GM13976 (cell line): ENCODE data around the gene SNED1.

Source experiments
- DNase-seq: peaks from one replicate; pipeline ENCODE4 v3.0.0; 2012; ENCODE audit warnings: low spot score
- in situ Hi-C: fragments of 300-500 bp; cut with MboI; formaldehyde crosslinking; loops from one replicate; pipeline ENCODE4 v1.12.0; 2022; ENCODE audit warnings: low sequenced_read_pairs, mixed read lengths, inconsistent platforms; ENCODE audit not compliant: unreplicated experiment
- TF ChIP-seq, protein P1 (sequence below): IDR thresholded peaks from 2 replicates; pipeline ENCODE4 v1.5.1; 2012; ENCODE audit warnings: borderline replicate concordance, mild to moderate bottlenecking; ENCODE audit not compliant: insufficient read depth; ENCODE audit errors: extremely low read depth, missing control alignments, control extremely low read depth

SNED1 gene

DNA sequence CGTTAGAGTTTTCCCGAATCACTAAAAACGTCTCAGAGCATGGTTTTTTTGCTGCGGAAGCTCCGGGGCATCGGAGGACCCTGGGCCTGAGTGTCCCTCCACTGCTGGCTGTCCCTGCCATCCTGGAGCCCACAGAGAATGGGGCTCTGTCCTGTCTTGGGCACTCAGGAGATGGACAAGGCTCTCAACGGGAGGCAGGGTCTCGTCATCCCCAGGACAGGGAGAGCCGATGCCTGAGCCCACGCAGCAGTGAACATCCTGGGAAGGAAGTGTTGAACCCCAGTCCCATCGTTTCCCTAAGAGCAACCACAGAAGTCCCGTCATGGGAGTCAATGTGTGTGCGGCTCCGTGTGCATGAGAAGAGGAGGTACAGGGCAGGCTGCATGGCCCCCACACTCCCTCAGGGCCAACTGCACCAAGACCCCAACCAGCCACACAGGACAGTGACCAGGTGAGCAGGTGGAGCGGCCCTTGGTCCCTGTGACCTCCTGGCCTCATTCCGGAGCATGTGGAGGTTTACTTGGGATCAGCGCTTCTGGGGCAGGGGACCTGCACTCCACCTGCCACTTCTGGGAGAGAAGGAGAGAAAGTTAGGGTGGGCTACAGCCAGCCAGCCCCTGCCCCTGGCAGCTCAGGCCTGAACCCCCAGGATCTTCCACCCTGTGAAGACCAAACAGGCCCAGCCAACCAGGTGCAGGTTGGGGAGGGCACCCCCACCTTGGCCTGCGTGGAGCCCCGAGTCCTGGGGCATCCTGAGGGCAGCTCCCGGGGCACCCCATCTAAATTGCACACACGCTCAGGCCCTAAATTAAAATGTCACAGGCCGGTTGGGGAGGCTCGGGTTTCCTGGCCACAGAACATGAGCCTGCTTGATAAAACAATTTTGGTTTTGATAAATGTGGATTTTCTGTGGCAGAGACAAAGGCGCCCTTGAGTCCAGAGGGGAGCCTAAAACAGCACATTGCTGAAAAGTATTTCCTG lies 3.1 kb upstream of the SNED1 start:
- in situ Hi-C loops: no loop called here
- DNase-seq: no peak
- TF ChIP-seq, protein P1, sequence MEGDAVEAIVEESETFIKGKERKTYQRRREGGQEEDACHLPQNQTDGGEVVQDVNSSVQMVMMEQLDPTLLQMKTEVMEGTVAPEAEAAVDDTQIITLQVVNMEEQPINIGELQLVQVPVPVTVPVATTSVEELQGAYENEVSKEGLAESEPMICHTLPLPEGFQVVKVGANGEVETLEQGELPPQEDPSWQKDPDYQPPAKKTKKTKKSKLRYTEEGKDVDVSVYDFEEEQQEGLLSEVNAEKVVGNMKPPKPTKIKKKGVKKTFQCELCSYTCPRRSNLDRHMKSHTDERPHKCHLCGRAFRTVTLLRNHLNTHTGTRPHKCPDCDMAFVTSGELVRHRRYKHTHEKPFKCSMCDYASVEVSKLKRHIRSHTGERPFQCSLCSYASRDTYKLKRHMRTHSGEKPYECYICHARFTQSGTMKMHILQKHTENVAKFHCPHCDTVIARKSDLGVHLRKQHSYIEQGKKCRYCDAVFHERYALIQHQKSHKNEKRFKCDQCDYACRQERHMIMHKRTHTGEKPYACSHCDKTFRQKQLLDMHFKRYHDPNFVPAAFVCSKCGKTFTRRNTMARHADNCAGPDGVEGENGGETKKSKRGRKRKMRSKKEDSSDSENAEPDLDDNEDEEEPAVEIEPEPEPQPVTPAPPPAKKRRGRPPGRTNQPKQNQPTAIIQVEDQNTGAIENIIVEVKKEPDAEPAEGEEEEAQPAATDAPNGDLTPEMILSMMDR: no peak

DNA sequence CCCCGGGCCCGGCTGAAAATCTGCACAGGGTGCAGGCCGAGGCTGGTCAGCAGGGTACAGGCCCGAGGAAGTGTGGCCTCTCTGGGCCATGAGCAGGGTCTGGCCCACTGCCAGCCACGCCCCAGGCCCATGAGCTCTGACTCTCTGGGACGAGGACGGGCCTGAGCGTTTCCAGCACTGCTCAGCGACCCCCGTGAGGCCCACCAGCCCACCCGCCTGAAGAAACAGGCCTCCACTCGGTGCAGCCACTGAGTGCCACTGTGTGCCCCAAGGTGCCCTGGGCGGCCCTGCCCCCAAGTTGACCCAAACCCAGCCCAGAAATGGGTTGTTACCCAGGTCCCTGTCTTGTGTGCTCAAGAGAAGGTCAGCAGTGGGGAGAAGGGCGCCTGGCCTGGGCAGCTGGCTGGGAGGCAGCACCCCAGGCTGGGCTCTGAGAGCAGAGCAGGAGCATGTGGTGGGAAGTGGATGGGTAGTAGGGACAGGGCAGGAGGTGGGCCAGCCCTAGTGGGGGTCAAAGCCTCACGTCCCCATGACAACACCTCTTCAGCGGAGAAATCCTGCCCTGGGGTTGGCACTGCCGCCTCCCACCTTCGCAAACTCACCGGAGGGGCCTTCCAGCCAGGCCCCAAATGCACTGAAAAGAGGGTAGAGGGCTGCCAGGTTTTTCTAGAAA lies 2.1 kb upstream of the SNED1 start:
- no peak for DNase-seq
- TF ChIP-seq, protein P1: no peak
- in situ Hi-C loops: no loop called here

DNA sequence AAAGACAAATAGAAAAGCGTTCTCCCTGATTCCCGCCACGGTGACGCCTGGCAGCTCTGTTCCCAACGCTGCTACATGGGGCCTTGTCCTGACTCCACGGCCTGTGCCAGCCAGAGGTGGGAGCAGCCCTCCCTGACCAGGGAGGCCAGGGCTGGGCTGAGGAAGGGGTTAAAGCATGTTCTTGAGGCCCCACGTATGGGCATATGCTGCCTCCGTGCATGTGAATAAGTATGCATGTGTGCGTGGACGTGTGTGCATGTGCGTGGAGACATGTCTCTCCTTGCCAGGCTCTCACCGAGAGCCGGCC lies 1.6 kb upstream of the SNED1 start:
- in situ Hi-C loops: no loop called here
- TF ChIP-seq, protein P1: no peak
- no peak for DNase-seq

DNA sequence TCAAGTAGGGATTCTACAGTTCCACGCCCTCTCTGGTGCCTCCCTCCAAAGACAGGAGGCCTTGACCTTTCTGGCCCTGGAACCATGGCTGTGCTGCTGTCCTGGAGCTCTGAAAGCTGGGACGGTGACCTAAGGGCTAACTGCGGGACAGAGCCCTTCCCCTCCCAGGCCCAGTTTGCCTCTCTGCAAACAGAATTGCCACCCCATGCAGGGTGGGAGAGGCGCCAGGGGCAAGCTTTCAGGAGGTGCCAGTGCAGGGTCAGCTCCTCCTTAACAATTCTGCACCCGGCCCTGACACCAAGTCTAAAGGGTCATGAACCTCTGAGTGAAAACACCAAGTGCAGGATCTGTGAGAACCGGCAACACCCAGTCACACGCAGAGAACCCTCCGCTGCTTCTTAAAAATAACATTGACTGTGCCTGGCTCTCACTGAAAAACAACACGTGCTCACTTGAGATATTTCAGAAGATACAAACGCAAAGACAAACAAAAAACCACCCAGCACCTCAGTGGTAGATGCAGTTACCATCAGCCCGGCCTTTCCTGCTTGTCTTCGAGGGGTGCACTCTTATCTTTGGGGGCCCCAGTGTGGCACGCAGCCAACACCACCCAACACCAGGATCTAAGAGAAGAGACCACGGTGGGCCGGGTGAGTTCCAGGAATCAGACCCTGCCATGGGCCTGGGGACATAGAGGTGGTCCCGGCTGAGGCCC lies 1.1 kb upstream of the SNED1 start:
- DNase-seq: no peak
- in situ Hi-C loops: no loop called here
- TF ChIP-seq, protein P1: no peak

DNA sequence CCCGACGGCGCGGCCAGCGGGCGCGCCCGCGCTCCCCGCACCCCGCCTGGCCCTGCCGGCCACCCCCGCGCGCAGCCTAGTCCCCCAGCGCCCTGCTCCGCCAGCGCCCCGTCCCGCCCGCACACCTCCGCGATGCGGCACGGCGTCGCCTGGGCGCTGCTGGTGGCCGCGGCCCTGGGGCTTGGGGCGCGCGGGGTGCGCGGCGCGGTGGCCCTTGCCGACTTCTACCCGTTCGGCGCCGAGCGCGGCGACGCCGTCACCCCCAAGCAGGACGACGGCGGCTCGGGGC lies 232 bp downstream of the SNED1 start:
- in situ Hi-C loops: no loop called here
- DNase-seq: no peak
- TF ChIP-seq, protein P1: no peak

DNA sequence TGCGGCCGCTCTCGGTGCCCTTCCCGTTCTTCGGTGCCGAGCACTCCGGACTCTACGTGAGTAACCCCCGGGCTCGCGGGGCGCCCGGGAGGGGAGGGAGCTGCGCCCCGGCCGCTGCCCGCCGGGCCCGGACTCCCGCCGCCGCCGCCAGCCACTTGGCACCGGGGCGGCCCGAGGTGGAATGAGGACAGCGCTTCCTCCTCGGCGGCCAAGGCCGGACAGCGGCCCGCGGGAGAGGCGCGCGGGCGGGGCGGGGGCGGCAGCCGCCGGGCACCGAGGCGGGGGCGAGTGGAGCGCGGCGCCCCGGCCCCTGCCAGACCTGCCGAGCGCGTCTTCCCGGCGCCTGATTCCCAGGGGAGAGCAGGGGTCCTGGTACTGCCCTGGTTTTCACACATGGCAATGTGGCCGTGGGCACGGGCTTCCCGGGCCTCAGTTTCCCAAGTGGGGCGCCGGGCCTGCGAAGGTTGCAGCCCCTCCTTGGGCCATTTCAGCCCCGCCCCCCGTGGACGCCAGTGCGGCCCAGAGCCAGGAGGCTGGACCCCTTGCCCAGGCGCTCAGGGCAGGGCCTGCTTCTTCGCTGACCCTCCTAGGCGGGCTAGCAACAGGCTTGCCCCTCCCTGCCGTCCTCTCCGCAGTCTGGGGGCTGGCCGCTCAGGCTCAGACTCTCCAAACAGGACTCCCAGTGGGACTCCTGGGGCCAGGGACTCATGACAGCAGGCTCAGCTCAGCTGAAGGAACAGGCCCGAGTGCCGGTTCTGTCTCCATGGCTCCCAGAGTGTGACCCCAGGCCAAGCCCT lies 775 bp downstream of the SNED1 start:
- no peak for DNase-seq
- TF ChIP-seq, protein P1: no peak
- in situ Hi-C loops: no loop called here
